HG03060 (cell line): Measurements from ENCODE around the gene ZNF662.

Experiments
- ATAC-seq: cut with Tn5 transposase; IDR thresholded peaks from one replicate; pipeline ENCODE4 v1.9.1; 2021; ENCODE audit warnings: low read depth, moderate number of reproducible peaks; ENCODE audit not compliant: unreplicated experiment

ZNF662 gene

GRCh38 chr3:42886294-42886822 is 19.6 kb upstream of the ZNF662 start:
- no peak for ATAC-seq

- ATAC-seq, result no peak
Observed at GRCh38 chr3:42887084-42887483, 18.9 kb upstream of the ZNF662 start.

GRCh38 chr3:42891042-42891441 is 14.9 kb upstream of the ZNF662 start:
- no peak for ATAC-seq

GRCh38 chr3:42892169-42892568 is 13.8 kb upstream of the ZNF662 start:
- no peak for ATAC-seq

- no peak for ATAC-seq
Observed at GRCh38 chr3:42892807-42893206, 13.1 kb upstream of the ZNF662 start.

GRCh38 chr3:42894698-42895579 is 11.0 kb upstream of the ZNF662 start:
- no peak for ATAC-seq

- no peak for ATAC-seq
Observed at GRCh38 chr3:42895580-42895868, 10.4 kb upstream of the ZNF662 start.

- no peak for ATAC-seq
Observed at GRCh38 chr3:42898896-42899675, 6.9 kb upstream of the ZNF662 start.

- no peak for ATAC-seq
Observed at GRCh38 chr3:42900226-42901072, 5.5 kb upstream of the ZNF662 start.

- ATAC-seq, result no peak
Observed at GRCh38 chr3:42901073-42901415, 4.9 kb upstream of the ZNF662 start.

- no peak for ATAC-seq
Observed at GRCh38 chr3:42902257-42902656, 3.7 kb upstream of the ZNF662 start.

- ATAC-seq, result no peak
Observed at GRCh38 chr3:42904076-42904475, 1.9 kb upstream of the ZNF662 start.

- ATAC-seq, result no peak
Observed at GRCh38 chr3:42905740-42906069, 237 bp upstream of the ZNF662 start.

GRCh38 chr3:42906848-42907183 is 874 bp downstream of the ZNF662 start:
- no peak for ATAC-seq

- no peak for ATAC-seq
Observed at GRCh38 chr3:42908675-42909074, 2.7 kb downstream of the ZNF662 start.

- ATAC-seq, result no peak
Observed at GRCh38 chr3:42911551-42911950, 5.6 kb downstream of the ZNF662 start.

- no peak for ATAC-seq
Observed at GRCh38 chr3:42914771-42915515, 9.0 kb downstream of the ZNF662 start.

- ATAC-seq, result no peak
Observed at GRCh38 chr3:42923606-42924005, 17.7 kb downstream of the ZNF662 start.

GRCh38 chr3:42926310-42926709 is 20.4 kb downstream of the ZNF662 start:
- ATAC-seq, result no peak

- no peak for ATAC-seq
Observed at GRCh38 chr3:42934111-42934510, 28.2 kb downstream of the ZNF662 start.
